B cell (primary cell): ENCODE results near the gene TOP1. TPM values are rescaled to one million over a fixed set of nuclear protein-coding genes. Genes with fewer than 3 reads are reported as not detected.

Experiments used
- ATAC-seq: fragments of 200-7000 bp; cut with Tn5 transposase; one replicate; pipeline ENCODE4 v1.10.0; 2021; ENCODE audit warnings: low read depth, mild to moderate bottlenecking, moderate number of reproducible peaks, moderate library complexity
- CTCF ChIA-PET: fragments of 350-600 bp; sonication (Branson Sonifier 250); formaldehyde crosslinking; loops from one replicate; lab custom pipeline; 2021; ENCODE audit warnings: antibody characterized with exemption, inconsistent platforms; lab: Charles Lee
- POLR2A ChIA-PET: fragments of 350-600 bp; sonication (Branson Sonifier 250); formaldehyde crosslinking; loops from one replicate; lab custom pipeline; 2021; ENCODE audit warnings: antibody characterized with exemption; lab: Charles Lee
- DNase-seq: peaks from one replicate; pipeline ENCODE4 v3.0.0; 2013
- H2AFZ ChIP-seq: 2 replicates; pipeline ENCODE4 v1.6.1; 2012; ENCODE audit warnings: mild to moderate bottlenecking, low read depth, low read length; ENCODE audit not compliant: insufficient read depth, poor library complexity, severe bottlenecking
- H3K27ac ChIP-seq, 2 donors: 1 replicate in 1 of 2; 2 replicates in 1 of 2; pipeline ENCODE4 v1.5.1; 2012 to 2013; ENCODE audit warnings: low read length in 2 of 2, mild to moderate bottlenecking in 2 of 2, moderate library complexity in 1 of 2
- H3K27me3 ChIP-seq, 4 experiments: fragments of 200-600 bp in 1 of 4; sonication (generic) in 1 of 4; replicated peaks in 1 of 4; 1 replicate in 2 of 4; 2 replicates in 2 of 4; pipeline versions ENCODE4 v1.6.1 to v1.7.0; 2013 to 2016; ENCODE audit warnings: low read length in 3 of 4, mild to moderate bottlenecking in 2 of 4, mixed read lengths in 1 of 4, moderate library complexity in 1 of 4; ENCODE audit not compliant: insufficient read depth in 4 of 4, control insufficient read depth in 3 of 4; ENCODE audit errors: control extremely low read depth in 1 of 4
- H3K36me3 ChIP-seq, 2 experiments: replicated peaks in 1 of 2; 1 replicate in 1 of 2; 2 replicates in 1 of 2; pipeline versions ENCODE4 v1.6.1 to v1.7.1; 2013; ENCODE audit warnings: low read length in 1 of 2; ENCODE audit not compliant: insufficient read depth in 2 of 2, control insufficient read depth in 1 of 2; ENCODE audit errors: control extremely low read depth in 1 of 2, extremely low read depth in 1 of 2
- H3K4me1 ChIP-seq, 2 donors: fragments of 200-600 bp in 1 of 2; sonication (generic) in 1 of 2; 1 replicate in 1 of 2; 2 replicates in 1 of 2; pipeline versions ENCODE4 v1.5.1 to v1.6.1; 2013 to 2017; ENCODE audit warnings: low read length in 2 of 2; ENCODE audit not compliant: control insufficient read depth in 2 of 2, insufficient read depth in 2 of 2
- H3K4me2 ChIP-seq: replicated peaks from 2 replicates; pipeline ENCODE3; 2012; ENCODE audit warnings: mild to moderate bottlenecking, low read depth, low read length; ENCODE audit not compliant: poor library complexity, severe bottlenecking
- H3K4me3 ChIP-seq, 5 experiments: fragments of 200-600 bp in 1 of 5; sonication (generic) in 1 of 5; 1 replicate in 3 of 5; 2 replicates in 2 of 5; pipeline versions ENCODE4 v1.5.1 to v1.7.0; 2011 to 2016; ENCODE audit warnings: low read length in 4 of 5, mild to moderate bottlenecking in 4 of 5, low read depth in 2 of 5, control low read depth in 1 of 5, moderate library complexity in 1 of 5; ENCODE audit not compliant: insufficient read depth in 1 of 5; ENCODE audit errors: control extremely low read depth in 1 of 5, extremely low read depth in 1 of 5
- H3K79me2 ChIP-seq: fragments of 200-600 bp; sonication (generic); one replicate; pipeline ENCODE4 v1.6.0; 2016; ENCODE audit warnings: low read length; ENCODE audit not compliant: control insufficient read depth, insufficient read depth
- H3K9ac ChIP-seq: fragments of 200-600 bp; sonication (generic); 2 replicates; pipeline ENCODE4 v1.6.1; 2017; ENCODE audit warnings: mild to moderate bottlenecking, low read length, moderate library complexity
- H3K9me3 ChIP-seq, 3 donors: one replicate each; pipeline versions ENCODE4 v1.6.1 to v1.7.1; 2013; ENCODE audit warnings: low read length in 2 of 3; ENCODE audit not compliant: control insufficient read depth in 2 of 3, insufficient read depth in 1 of 3; ENCODE audit errors: control extremely low read depth in 1 of 3
- H4K20me1 ChIP-seq: 2 replicates; pipeline ENCODE4 v1.6.0; 2012; ENCODE audit warnings: mild to moderate bottlenecking, low read length; ENCODE audit not compliant: insufficient read depth, control insufficient read depth, poor library complexity, severe bottlenecking
- H3K27ac Mint-ChIP-seq: one replicate; pipeline ENCODE4 v1.8.0; 2021; ENCODE audit warnings: mixed read lengths
- H3K27me3 Mint-ChIP-seq: one replicate; pipeline ENCODE4 v1.8.0; 2021; ENCODE audit warnings: mixed read lengths
- H3K4me1 Mint-ChIP-seq: one replicate; pipeline ENCODE4 v1.8.0; 2021; ENCODE audit warnings: mixed read lengths
- H3K4me3 Mint-ChIP-seq: one replicate; pipeline ENCODE4 v1.8.0; 2021; ENCODE audit warnings: mixed read lengths
- H3K9me3 Mint-ChIP-seq: one replicate; pipeline ENCODE4 v1.8.0; 2022; ENCODE audit warnings: mixed read lengths; ENCODE audit not compliant: insufficient read depth
- EZH2 ChIP-seq: IDR thresholded peaks from 2 replicates; pipeline ENCODE4 v1.6.1; 2012; ENCODE audit warnings: borderline replicate concordance, low read depth, mild to moderate bottlenecking, moderate library complexity, low read length; ENCODE audit not compliant: insufficient read depth, poor library complexity, severe bottlenecking
- WGBS: methylation state at CpG from one replicate; pipeline ENCODE4 v1.1.5; 2013; ENCODE audit warnings: missing lambda C conversion rate; ENCODE audit not compliant: insufficient coverage; 5-methylcytosine and 5-hydroxymethylcytosine counted together
- intact Hi-C: fragments of 100-400 bp; cut with micrococcal nuclease; formaldehyde crosslinking; loops from one replicate; pipeline ENCODE4 v1.10.0; 2022
- polyA plus RNA-seq: library from polyadenylated mRNA; depleted of rRNA; stranded (reverse); fragments of >200 nt; gene quantifications from 2 replicates; pipeline ENCODE4 v1.2.3, GENCODE V29; 2012
- total RNA-seq, 2 donors: library from RNA; stranded (reverse); fragments of 120-200 nt in 1 of 2; gene quantifications; 1 replicate in 1 of 2; 2 replicates in 1 of 2; pipeline versions ENCODE4 v1.2.3 to v1.2.4, GENCODE V29; 2013 to 2022
- TF ChIP-seq, protein P1 (sequence below): fragments of 200-600 bp; IDR thresholded peaks from one replicate; pipeline ENCODE4 v1.8.0; 2022; ENCODE audit warnings: antibody characterized with exemption, mild to moderate bottlenecking

Gene TOP1
- total and polyA plus RNA-seq, 2 donors (not counting 1 experiment from before 2014, with no cell fraction given): 5.4 to 44.9 TPM

DNA sequence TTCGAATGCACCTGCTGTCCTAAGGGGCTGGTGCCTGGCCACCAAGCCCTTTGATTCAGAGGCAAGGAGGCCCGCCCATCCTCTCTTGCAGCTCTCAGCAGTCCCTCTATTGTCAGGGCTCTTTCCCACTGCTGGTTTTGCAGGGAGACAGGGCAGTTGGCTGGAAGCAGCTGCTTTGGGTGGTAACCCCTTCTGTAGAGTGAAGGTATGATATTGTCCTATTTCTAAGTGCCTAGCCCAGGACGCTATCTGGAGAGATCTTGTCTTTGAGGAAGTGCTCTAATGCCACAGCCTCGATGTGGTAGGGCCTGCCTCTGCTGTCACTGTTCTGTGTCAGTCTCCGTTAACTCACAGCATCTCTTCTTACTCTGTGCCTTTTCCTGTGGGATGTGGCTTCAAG is 114.3 kb downstream of the TOP1 start:
- ATAC-seq: peak; percentile 34
- peaks cover 87% of the 10 kb centered on the region for H3K79me2 ChIP-seq
- TF ChIP-seq, protein P1, sequence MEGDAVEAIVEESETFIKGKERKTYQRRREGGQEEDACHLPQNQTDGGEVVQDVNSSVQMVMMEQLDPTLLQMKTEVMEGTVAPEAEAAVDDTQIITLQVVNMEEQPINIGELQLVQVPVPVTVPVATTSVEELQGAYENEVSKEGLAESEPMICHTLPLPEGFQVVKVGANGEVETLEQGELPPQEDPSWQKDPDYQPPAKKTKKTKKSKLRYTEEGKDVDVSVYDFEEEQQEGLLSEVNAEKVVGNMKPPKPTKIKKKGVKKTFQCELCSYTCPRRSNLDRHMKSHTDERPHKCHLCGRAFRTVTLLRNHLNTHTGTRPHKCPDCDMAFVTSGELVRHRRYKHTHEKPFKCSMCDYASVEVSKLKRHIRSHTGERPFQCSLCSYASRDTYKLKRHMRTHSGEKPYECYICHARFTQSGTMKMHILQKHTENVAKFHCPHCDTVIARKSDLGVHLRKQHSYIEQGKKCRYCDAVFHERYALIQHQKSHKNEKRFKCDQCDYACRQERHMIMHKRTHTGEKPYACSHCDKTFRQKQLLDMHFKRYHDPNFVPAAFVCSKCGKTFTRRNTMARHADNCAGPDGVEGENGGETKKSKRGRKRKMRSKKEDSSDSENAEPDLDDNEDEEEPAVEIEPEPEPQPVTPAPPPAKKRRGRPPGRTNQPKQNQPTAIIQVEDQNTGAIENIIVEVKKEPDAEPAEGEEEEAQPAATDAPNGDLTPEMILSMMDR: no peak
- TF ChIP-seq EZH2: no peak
- H4K20me1 ChIP-seq: peaks cover 45% of the 10 kb centered on the region
- H3K4me3 ChIP-seq: no peak overlapping the region
- intact Hi-C loops: no loop called here
- peak; percentile 40 for DNase-seq
- H3K27me3 Mint-ChIP-seq: no peaks in the 10 kb centered on the region
- no peaks in the 10 kb centered on the region for H3K9me3 ChIP-seq
- peak overlapping the region; percentile 33 for H3K4me2 ChIP-seq
- H2AFZ ChIP-seq: no peak overlapping the region
- peaks cover 0 to 3% of the 10 kb centered on the region in 2 experiments for H3K36me3 ChIP-seq
- peaks cover 86% of the 10 kb centered on the region for H3K4me1 Mint-ChIP-seq
- no peak overlapping the region for H3K9ac ChIP-seq
- H3K27ac ChIP-seq: no peak overlapping the region
- H3K27me3 ChIP-seq: no peaks in the 10 kb centered on the region
- peaks cover 63 to 75% of the 10 kb centered on the region in 2 donors for H3K4me1 ChIP-seq
- POLR2A ChIA-PET: no interaction called here
- H3K27ac Mint-ChIP-seq: peak overlapping the region; percentile 37
- CTCF ChIA-PET: interaction anchor here (1.4 to 1.9 kb wide), 3 partner anchors 8 to 197 kb away, joined by 5 to 11 read pairs (median 8); no protein-coding TSS in a partner anchor
- WGBS: 47% methylated on average over 2 of the region's 5 CpGs
- H3K4me3 Mint-ChIP-seq: peak overlapping the region; percentile 16
- H3K9me3 Mint-ChIP-seq: no peaks in the 10 kb centered on the region

DNA sequence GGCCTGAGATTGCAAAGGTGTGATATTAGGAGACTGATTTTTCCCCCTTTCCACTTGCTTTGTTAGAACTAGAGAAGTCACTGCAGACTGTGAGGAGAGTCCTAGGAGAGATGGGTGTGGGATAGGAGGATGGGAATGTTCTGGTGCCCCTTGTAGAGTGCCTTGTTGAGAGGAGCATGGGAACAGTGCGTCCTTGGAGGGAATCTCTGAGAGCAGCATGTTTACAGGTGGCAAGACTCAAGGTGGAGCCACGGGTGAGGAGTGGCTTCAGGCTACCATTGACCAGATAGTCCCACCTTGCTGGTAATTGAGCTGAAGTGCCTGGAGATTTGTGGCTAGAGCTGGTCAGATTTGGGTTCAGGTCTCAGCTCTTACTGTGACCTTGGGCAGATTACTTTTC is 114.7 kb downstream of the TOP1 start:
- Histone ChIP-seq H3K79me2 (peaks cover 90% of the 10 kb centered on the region), H3K27me3 (no peaks in the 10 kb centered on the region), H3K9me3 (no peaks in the 10 kb centered on the region), H2AFZ (no peak overlapping the region), H3K4me3 (no peak overlapping the region), H3K9ac (no peak overlapping the region), H3K4me1 (peaks cover 59 to 71% of the 10 kb centered on the region in 2 donors), H3K4me2 (peak overlapping the region; percentile 33), H3K36me3 (peaks cover 0 to 3% of the 10 kb centered on the region in 2 experiments), H3K27ac (no peak overlapping the region), H4K20me1 (peaks cover 49% of the 10 kb centered on the region)
- Mint-ChIP-seq H3K27me3 (no peaks in the 10 kb centered on the region), H3K27ac (peak overlapping the region; percentile 37), H3K4me3 (peak overlapping the region; percentile 16), H3K4me1 (peaks cover 87% of the 10 kb centered on the region), H3K9me3 (no peaks in the 10 kb centered on the region)
- intact Hi-C loops: no loop called here
- ATAC-seq (no peak), DNase-seq (no peak)
- WGBS: 100% methylated on average over 2 of the region's 2 CpGs
- TF ChIP-seq, protein P1: no peak
- TF ChIP-seq EZH2: no peak
- POLR2A ChIA-PET: no interaction called here
- CTCF ChIA-PET: interaction anchor here (0.9 to 1.7 kb wide), 3 partner anchors 9 to 49 kb away, joined by 3 to 11 read pairs (median 5); no protein-coding TSS in a partner anchor
